ENCODE results near the gene FAM204A.

DNA sequence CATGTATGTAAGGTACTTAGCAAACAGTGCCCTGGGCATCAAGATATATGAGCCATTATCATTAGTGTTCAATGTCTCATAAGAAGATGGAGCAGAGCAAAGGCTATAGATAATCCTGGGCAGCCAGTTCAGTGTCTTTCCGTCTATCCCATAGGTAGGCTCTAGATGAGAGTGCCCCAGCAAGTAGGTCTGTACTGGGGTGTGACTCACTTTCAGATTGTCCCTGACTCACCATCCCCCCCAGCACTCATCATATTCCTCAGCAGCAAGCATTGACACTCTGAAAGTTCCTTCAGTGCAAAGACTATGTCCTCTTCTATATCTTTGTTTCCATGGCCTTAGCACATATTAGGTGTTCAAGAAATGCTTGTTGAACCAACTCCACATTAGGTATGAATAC, 20.0 kb upstream of the FAM204A start:
- no peak for TF ChIP-seq ZNF70 (CRISPR knock-in tag; IDR thresholded peaks at IDR 0.05)
- no peak for TF ChIP-seq TCF4 (CRISPR knock-in tag; IDR thresholded peaks at IDR 0.05; ENCODE audit: borderline replicate concordance)
